ENCODE data around the gene MRPS31. TPM values are rescaled to one million over a fixed set of nuclear protein-coding genes. Genes with fewer than 3 reads are reported as not detected.
A peak's percentile ranks its signal among the peaks of the same experiment; 100 is the strongest.

MRPS31 gene
- polyA plus RNA-seq, 3 donors, result 9.5 to 11.4 (median 11.3) TPM

DNA sequence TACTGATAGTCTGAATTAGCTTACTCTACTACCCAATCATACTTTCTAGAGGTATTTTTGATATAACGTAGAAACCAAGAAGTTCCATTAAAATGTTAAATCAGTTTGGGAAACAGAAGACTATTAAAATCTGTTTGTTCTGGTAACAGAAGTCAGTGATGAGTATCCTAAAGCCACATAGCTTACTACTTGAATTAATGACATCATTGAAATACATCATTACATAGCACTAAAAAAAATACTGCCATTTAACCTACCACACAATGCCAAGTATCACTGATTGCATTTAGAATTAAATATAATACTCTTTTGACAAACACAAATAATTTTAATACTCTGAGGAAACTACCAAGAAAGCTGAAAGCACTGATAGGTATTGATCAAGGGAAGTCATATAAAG lies 5.4 kb downstream of the MRPS31 start:
- no peak overlapping the region for H2AFZ ChIP-seq (ENCODE audit: insufficient read depth, low read depth, low read length, poor library complexity, severe bottlenecking)
- peaks cover 27% of the 10 kb centered on the region for H3K79me2 ChIP-seq (ENCODE audit: insufficient read depth, low read length)
- no peak overlapping the region for H3K9ac ChIP-seq (ENCODE audit: insufficient read depth, low read length, poor library complexity, severe bottlenecking)
- H3K27me3 ChIP-seq (ENCODE audit: control insufficient read depth in 2 of 2, insufficient read depth in 2 of 2, low read length in 2 of 2), result no peaks in the 10 kb centered on the region
- no CpG with 5 or more reads among the region's 1 CpG for WGBS (ENCODE audit: insufficient coverage)
- H3K9me3 ChIP-seq (replicated peaks in 1 of 2; ENCODE audit: control insufficient read depth in 1 of 2, insufficient read depth in 1 of 2, low read length in 2 of 2), result no peaks in the 10 kb centered on the region
- peaks cover 9 to 11% of the 10 kb centered on the region in 2 donors for H3K4me1 ChIP-seq (ENCODE audit: control insufficient read depth in 1 of 2, insufficient read depth in 2 of 2, low read length in 2 of 2)
- H4K20me1 ChIP-seq (ENCODE audit: insufficient read depth, low read length), result no peaks in the 10 kb centered on the region
- Mint-ChIP-seq H3K27me3 (ENCODE audit: low read depth in 3 of 3) (peaks cover 0 to 3% (median 1%) of the 10 kb centered on the region in 3 donors), H3K9me3 (no peaks in the 10 kb centered on the region), H3K27ac (no peak overlapping the region), H3K36me3 (peaks cover 27 to 40% of the 10 kb centered on the region in 2 donors), H3K4me3 (no peak overlapping the region), H3K4me1 (peaks cover 10% of the 10 kb centered on the region)
- DNase-seq, result no peak
- TF ChIP-seq, protein P1, sequence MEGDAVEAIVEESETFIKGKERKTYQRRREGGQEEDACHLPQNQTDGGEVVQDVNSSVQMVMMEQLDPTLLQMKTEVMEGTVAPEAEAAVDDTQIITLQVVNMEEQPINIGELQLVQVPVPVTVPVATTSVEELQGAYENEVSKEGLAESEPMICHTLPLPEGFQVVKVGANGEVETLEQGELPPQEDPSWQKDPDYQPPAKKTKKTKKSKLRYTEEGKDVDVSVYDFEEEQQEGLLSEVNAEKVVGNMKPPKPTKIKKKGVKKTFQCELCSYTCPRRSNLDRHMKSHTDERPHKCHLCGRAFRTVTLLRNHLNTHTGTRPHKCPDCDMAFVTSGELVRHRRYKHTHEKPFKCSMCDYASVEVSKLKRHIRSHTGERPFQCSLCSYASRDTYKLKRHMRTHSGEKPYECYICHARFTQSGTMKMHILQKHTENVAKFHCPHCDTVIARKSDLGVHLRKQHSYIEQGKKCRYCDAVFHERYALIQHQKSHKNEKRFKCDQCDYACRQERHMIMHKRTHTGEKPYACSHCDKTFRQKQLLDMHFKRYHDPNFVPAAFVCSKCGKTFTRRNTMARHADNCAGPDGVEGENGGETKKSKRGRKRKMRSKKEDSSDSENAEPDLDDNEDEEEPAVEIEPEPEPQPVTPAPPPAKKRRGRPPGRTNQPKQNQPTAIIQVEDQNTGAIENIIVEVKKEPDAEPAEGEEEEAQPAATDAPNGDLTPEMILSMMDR (IDR thresholded peaks at IDR 0.05), result no peak
- intact Hi-C loops (cut with micrococcal nuclease), result no loop called here
- H3K4me2 ChIP-seq (replicated peaks; ENCODE audit: extremely low read depth, low read length, poor library complexity, severe bottlenecking), result no peak overlapping the region
- no peak overlapping the region for H3K27ac ChIP-seq (ENCODE audit: low read depth in 1 of 2, low read length in 2 of 2)
- H3K4me3 ChIP-seq (replicated peaks in 1 of 3; ENCODE audit: low read depth in 2 of 3, low read length in 3 of 3), result no peak overlapping the region
- H3K36me3 ChIP-seq (replicated peaks in 1 of 2; ENCODE audit: control insufficient read depth in 1 of 2, insufficient read depth in 2 of 2, low read length in 2 of 2), result peaks cover 12 to 51% of the 10 kb centered on the region in 2 donors

DNA sequence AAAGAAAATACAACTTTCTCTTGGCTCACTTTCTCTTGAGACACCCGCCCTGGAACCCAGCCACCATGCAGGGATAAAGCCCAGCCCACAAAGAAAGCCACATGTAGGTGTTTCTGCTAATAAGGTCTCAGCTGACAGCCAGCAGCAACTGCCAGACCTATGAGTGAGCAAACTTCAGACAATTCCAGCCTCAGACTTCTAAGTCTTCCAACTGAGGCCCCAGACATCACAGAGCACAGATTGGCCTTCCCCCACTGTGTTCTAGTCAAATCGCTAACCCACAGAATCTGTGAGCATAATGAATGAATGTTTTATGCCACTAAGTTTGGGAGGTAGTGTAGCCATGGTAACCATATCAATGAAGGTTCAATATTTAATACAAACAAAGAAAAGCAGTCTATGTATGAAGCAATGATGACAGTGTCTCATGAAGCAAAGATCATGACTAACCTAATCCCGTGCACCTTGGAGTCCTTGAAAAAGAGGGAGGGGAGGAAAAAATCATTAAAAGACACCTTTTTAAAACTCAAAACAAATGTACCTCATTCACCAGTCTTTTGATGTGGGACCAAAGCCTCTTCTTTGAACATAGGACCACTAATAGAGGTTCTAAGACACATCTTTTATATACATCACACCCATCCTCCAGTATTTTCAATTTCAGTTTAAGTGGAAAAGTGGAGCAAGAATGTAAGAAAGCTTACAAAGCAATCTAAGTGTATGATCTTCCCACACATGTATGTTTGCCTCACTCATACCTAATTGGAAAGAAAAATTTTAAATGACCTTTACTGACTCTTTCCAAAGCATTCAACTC lies 6.2 kb downstream of the MRPS31 start:
- TF ChIP-seq, protein P1 (IDR thresholded peaks at IDR 0.05), result no peak
- Histone ChIP-seq H4K20me1 (ENCODE audit: insufficient read depth, low read length) (no peaks in the 10 kb centered on the region), H3K9ac (ENCODE audit: insufficient read depth, low read length, poor library complexity, severe bottlenecking) (no peak overlapping the region), H3K79me2 (ENCODE audit: insufficient read depth, low read length) (peaks cover 19% of the 10 kb centered on the region), H3K27me3 (ENCODE audit: control insufficient read depth in 2 of 2, insufficient read depth in 2 of 2, low read length in 2 of 2) (no peaks in the 10 kb centered on the region), H3K27ac (ENCODE audit: low read depth in 1 of 2, low read length in 2 of 2) (no peak overlapping the region), H2AFZ (ENCODE audit: insufficient read depth, low read depth, low read length, poor library complexity, severe bottlenecking) (no peak overlapping the region), H3K4me3 (replicated peaks in 1 of 3; ENCODE audit: low read depth in 2 of 3, low read length in 3 of 3) (no peak overlapping the region), H3K36me3 (replicated peaks in 1 of 2; ENCODE audit: control insufficient read depth in 1 of 2, insufficient read depth in 2 of 2, low read length in 2 of 2) (peaks cover 15 to 58% of the 10 kb centered on the region in 2 donors), H3K4me1 (ENCODE audit: control insufficient read depth in 1 of 2, insufficient read depth in 2 of 2, low read length in 2 of 2) (peaks cover 2 to 3% of the 10 kb centered on the region in 2 donors), H3K9me3 (replicated peaks in 1 of 2; ENCODE audit: control insufficient read depth in 1 of 2, insufficient read depth in 1 of 2, low read length in 2 of 2) (no peaks in the 10 kb centered on the region), H3K4me2 (replicated peaks; ENCODE audit: extremely low read depth, low read length, poor library complexity, severe bottlenecking) (no peak overlapping the region)
- WGBS (ENCODE audit: insufficient coverage), result 83% methylated on average over 1 of the region's 3 CpGs
- peak overlapping the region in 1 of 7 donors; percentile 2 for H3K27ac Mint-ChIP-seq
- H3K9me3 Mint-ChIP-seq, result no peaks in the 10 kb centered on the region
- H3K27me3 Mint-ChIP-seq (ENCODE audit: low read depth in 3 of 3), result peaks cover 0 to 3% (median 0%) of the 10 kb centered on the region in 3 donors
- H3K36me3 Mint-ChIP-seq, result peaks cover 31 to 47% of the 10 kb centered on the region in 2 donors
- no peak overlapping the region for H3K4me3 Mint-ChIP-seq
- peaks cover 2% of the 10 kb centered on the region for H3K4me1 Mint-ChIP-seq
- intact Hi-C loops (cut with micrococcal nuclease), result no loop called here
- no peak for DNase-seq

Measured in CD14-positive monocyte (primary cell).